PC-9 (cell line): Measurements from ENCODE around the gene SELENOV.
"Not testable (repeated sequence)": the region's sequence is repeated elsewhere in the genome, so short reads cannot be mapped to it uniquely, and the experiment has no call there.

Source experiments
- CTCF ChIP-seq: fragments of 200-600 bp; sonication (generic); conservative IDR thresholded peaks from 2 replicates; pipeline ENCODE4 v1.6.1; 2017; ENCODE audit warnings: mixed run types, antibody characterized with exemption, mild to moderate bottlenecking, moderate library complexity
- EZH2 ChIP-seq: fragments of 200-600 bp; sonication (generic); IDR thresholded peaks from 2 replicates; pipeline ENCODE4 v1.8.0; 2017; ENCODE audit warnings: antibody characterized with exemption, low read depth

- TF ChIP-seq EZH2, CTCF: not testable (repeated sequence)
Observed at GRCh38 chr19:39479319-39479801, 35.6 kb upstream of the SELENOV start.
